Activated naive CD8-positive, alpha-beta T cell treated with anti-CD3 and anti-CD28 coated beads, Interleukin-2, amount 10 ng/mL, durations not matched to agents 7 days and 5 days (primary cell): ENCODE measurements around the gene SCGB1D1. TPM values are rescaled to one million over a fixed set of nuclear protein-coding genes. Genes with fewer than 3 reads are reported as not detected.

Source experiments
- ATAC-seq: fragments of 150-1000 bp; cut with Tn5 transposase; one replicate; pipeline ENCODE4 v1.10.0; 2021; ENCODE audit warnings: low read depth, moderate library complexity
- POLR2A ChIA-PET: fragments of 350-600 bp; sonication (Branson Sonifier 250); formaldehyde crosslinking; loops from one replicate; lab custom pipeline; 2021; ENCODE audit warnings: antibody characterized with exemption; lab: Charles Lee
- DNase-seq: peaks from one replicate; pipeline ENCODE4 v3.0.0; 2021
- H3K27ac Mint-ChIP-seq: one replicate; pipeline ENCODE4 v1.8.0; 2022; ENCODE audit warnings: mild to moderate bottlenecking, mixed read lengths
- H3K27me3 Mint-ChIP-seq: one replicate; pipeline ENCODE4 v1.8.0; 2022; ENCODE audit warnings: mild to moderate bottlenecking, moderate library complexity, mixed read lengths
- H3K36me3 Mint-ChIP-seq: one replicate; pipeline ENCODE4 v1.8.0; 2021; ENCODE audit warnings: mild to moderate bottlenecking, mixed read lengths
- H3K4me1 Mint-ChIP-seq: one replicate; pipeline ENCODE4 v1.8.0; 2021; ENCODE audit warnings: mixed read lengths
- H3K4me3 Mint-ChIP-seq: one replicate; pipeline ENCODE4 v1.8.0; 2022; ENCODE audit warnings: mild to moderate bottlenecking, moderate library complexity, mixed read lengths
- H3K9me3 Mint-ChIP-seq: one replicate; pipeline ENCODE4 v1.8.0; 2021; ENCODE audit warnings: mixed read lengths
- total RNA-seq, 2 experiments: library from RNA; stranded (reverse); gene quantifications; one replicate each; pipeline ENCODE4 v1.2.3, GENCODE V29; 2021

The SCGB1D1 gene
- not detected for total RNA-seq

- no peak for ATAC-seq
Observed at GRCh38 chr11:62190011-62190410, at the start of gene SCGB1D1. Gene SCGB1D1 (plus strand): TSS chr11:62190216. CDS start chr11:62190285, 69 bp downstream.

GRCh38 chr11:62140304-62141110 is 49.5 kb upstream of the SCGB1D1 start:
- H3K27me3 Mint-ChIP-seq, result no peaks in the 10 kb centered on the region
- POLR2A ChIA-PET, result no interaction called here
- H3K4me1 Mint-ChIP-seq, result peaks cover 3% of the 10 kb centered on the region
- ATAC-seq (no peak), DNase-seq (peak; percentile 21)
- no peak overlapping the region for H3K27ac Mint-ChIP-seq
- H3K9me3 Mint-ChIP-seq, result no peaks in the 10 kb centered on the region
- H3K36me3 Mint-ChIP-seq, result peaks cover 12% of the 10 kb centered on the region
- no peak overlapping the region for H3K4me3 Mint-ChIP-seq

More at GRCh38 chr11:62190011-62190410, at the start of gene SCGB1D1:
- Mint-ChIP-seq H3K9me3 (no peaks in the 10 kb centered on the region), H3K4me3 (no peak within 1 kb of the TSS), H3K36me3 (no peaks in the 10 kb centered on the region), H3K4me1 (no peaks in the 10 kb centered on the region), H3K27ac (no peak within 1 kb of the TSS), H3K27me3 (peaks cover 33% of the 10 kb centered on the region)
- no peak for DNase-seq
- POLR2A ChIA-PET, result no interaction called here

GRCh38 chr11:62141111-62142042 is 48.6 kb upstream of the SCGB1D1 start:
- H3K27me3 Mint-ChIP-seq, result no peaks in the 10 kb centered on the region
- peaks cover 14% of the 10 kb centered on the region for H3K36me3 Mint-ChIP-seq
- POLR2A ChIA-PET, result no interaction called here
- H3K27ac Mint-ChIP-seq, result no peak overlapping the region
- peaks cover 3% of the 10 kb centered on the region for H3K4me1 Mint-ChIP-seq
- H3K4me3 Mint-ChIP-seq, result no peak overlapping the region
- ATAC-seq, result no peak
- H3K9me3 Mint-ChIP-seq, result no peaks in the 10 kb centered on the region
- peak; percentile 22 for DNase-seq

GRCh38 chr11:62142043-62142375 is 48.0 kb upstream of the SCGB1D1 start:
- Mint-ChIP-seq H3K27me3 (no peaks in the 10 kb centered on the region), H3K27ac (no peak overlapping the region), H3K4me1 (no peaks in the 10 kb centered on the region), H3K9me3 (no peaks in the 10 kb centered on the region), H3K36me3 (peaks cover 12% of the 10 kb centered on the region), H3K4me3 (no peak overlapping the region)
- peak; percentile 16 for DNase-seq
- ATAC-seq, result no peak
- POLR2A ChIA-PET, result no interaction called here

GRCh38 chr11:62142921-62143320 is 47.1 kb upstream of the SCGB1D1 start:
- no peak for ATAC-seq
- Mint-ChIP-seq H3K36me3 (peaks cover 19% of the 10 kb centered on the region), H3K4me1 (no peaks in the 10 kb centered on the region), H3K4me3 (no peak overlapping the region), H3K9me3 (no peaks in the 10 kb centered on the region), H3K27me3 (no peaks in the 10 kb centered on the region), H3K27ac (no peak overlapping the region)
- peak; percentile 15 for DNase-seq
- POLR2A ChIA-PET, result no interaction called here

- Mint-ChIP-seq H3K27ac (no peak overlapping the region), H3K9me3 (no peaks in the 10 kb centered on the region), H3K4me3 (no peak overlapping the region), H3K27me3 (no peaks in the 10 kb centered on the region), H3K36me3 (peaks cover 21% of the 10 kb centered on the region), H3K4me1 (no peaks in the 10 kb centered on the region)
- DNase-seq (peak; percentile 15), ATAC-seq (no peak)
- POLR2A ChIA-PET, result no interaction called here
Observed at GRCh38 chr11:62143727-62144126, 46.3 kb upstream of the SCGB1D1 start.

- DNase-seq, result peak; percentile 22
- Mint-ChIP-seq H3K4me1 (no peaks in the 10 kb centered on the region), H3K9me3 (no peaks in the 10 kb centered on the region), H3K27me3 (no peaks in the 10 kb centered on the region), H3K4me3 (no peak overlapping the region), H3K27ac (no peak overlapping the region), H3K36me3 (peaks cover 26% of the 10 kb centered on the region)
- POLR2A ChIA-PET, result no interaction called here
- no peak for ATAC-seq
Observed at GRCh38 chr11:62144641-62145255, 45.3 kb upstream of the SCGB1D1 start.

- no peaks in the 10 kb centered on the region for H3K27me3 Mint-ChIP-seq
- H3K4me3 Mint-ChIP-seq, result no peak overlapping the region
- peaks cover 30% of the 10 kb centered on the region for H3K36me3 Mint-ChIP-seq
- H3K4me1 Mint-ChIP-seq, result no peaks in the 10 kb centered on the region
- ATAC-seq, result no peak
- POLR2A ChIA-PET, result no interaction called here
- no peak overlapping the region for H3K27ac Mint-ChIP-seq
- DNase-seq, result peak; percentile 23
- H3K9me3 Mint-ChIP-seq, result no peaks in the 10 kb centered on the region
Observed at GRCh38 chr11:62145261-62145871, 44.6 kb upstream of the SCGB1D1 start.

GRCh38 chr11:62146476-62147200 is 43.4 kb upstream of the SCGB1D1 start:
- Mint-ChIP-seq H3K4me1 (no peaks in the 10 kb centered on the region), H3K27me3 (no peaks in the 10 kb centered on the region), H3K4me3 (no peak overlapping the region), H3K36me3 (peaks cover 37% of the 10 kb centered on the region), H3K9me3 (no peaks in the 10 kb centered on the region), H3K27ac (peak overlapping the region; percentile 52)
- DNase-seq (peak; percentile 14), ATAC-seq (no peak)
- POLR2A ChIA-PET, result no interaction called here

GRCh38 chr11:62147545-62147944 is 42.5 kb upstream of the SCGB1D1 start:
- no peaks in the 10 kb centered on the region for H3K27me3 Mint-ChIP-seq
- DNase-seq (peak; percentile 17), ATAC-seq (no peak)
- no peak overlapping the region for H3K27ac Mint-ChIP-seq
- H3K9me3 Mint-ChIP-seq, result no peaks in the 10 kb centered on the region
- H3K36me3 Mint-ChIP-seq, result peaks cover 41% of the 10 kb centered on the region
- POLR2A ChIA-PET, result interaction anchor here (0.9 kb wide), 1 partner anchor 23 kb away, joined by 3 read pairs; no protein-coding TSS in a partner anchor
- no peaks in the 10 kb centered on the region for H3K4me1 Mint-ChIP-seq
- no peak overlapping the region for H3K4me3 Mint-ChIP-seq

GRCh38 chr11:62148271-62148980 is 41.6 kb upstream of the SCGB1D1 start:
- DNase-seq, result peak; percentile 8
- POLR2A ChIA-PET, result no interaction called here
- no peak for ATAC-seq
- Mint-ChIP-seq H3K27me3 (no peaks in the 10 kb centered on the region), H3K4me1 (no peaks in the 10 kb centered on the region), H3K27ac (no peak overlapping the region), H3K36me3 (peaks cover 46% of the 10 kb centered on the region), H3K4me3 (no peak overlapping the region), H3K9me3 (no peaks in the 10 kb centered on the region)
